ENCODE measurements around the gene GPI.

GPI gene

DNA sequence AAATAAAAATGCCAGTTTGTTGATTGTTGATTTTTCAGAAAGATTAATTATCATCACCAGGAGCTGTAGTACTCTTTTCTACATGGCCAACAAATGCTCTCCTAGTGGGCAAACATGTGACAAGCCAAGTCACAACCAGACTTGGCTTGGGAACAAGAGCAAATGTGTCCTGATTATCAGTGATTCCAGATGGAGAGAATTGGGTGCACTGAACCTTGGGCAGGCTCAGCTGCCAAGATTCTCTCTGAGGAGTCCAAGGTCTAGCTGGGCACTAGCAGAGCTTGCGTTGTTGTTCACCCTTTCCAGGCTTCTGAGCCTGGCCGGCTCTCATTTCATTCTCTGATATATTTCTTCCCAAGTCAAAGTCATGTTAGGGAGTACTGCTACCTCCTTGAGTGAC lies 27.3 kb upstream of the GPI start:
- TF ChIP-seq CTCF (conservative IDR thresholded peaks at IDR 0.05; ENCODE audit: control insufficient read depth, insufficient read depth, low read depth, low read length): no peak
- no peak for DNase-seq (ENCODE audit: low read depth)
- H3K4me3 ChIP-seq (ENCODE audit: control insufficient read depth, low read depth, low read length): no peak overlapping the region

- no peak overlapping the region for H3K4me3 ChIP-seq (ENCODE audit: control insufficient read depth, low read depth, low read length)
- no peak for TF ChIP-seq CTCF (conservative IDR thresholded peaks at IDR 0.05; ENCODE audit: control insufficient read depth, insufficient read depth, low read depth, low read length)
- DNase-seq (ENCODE audit: low read depth): no peak
Measured at GRCh38 chr19:34341935-34342680, 22.9 kb upstream of the GPI start.

DNA sequence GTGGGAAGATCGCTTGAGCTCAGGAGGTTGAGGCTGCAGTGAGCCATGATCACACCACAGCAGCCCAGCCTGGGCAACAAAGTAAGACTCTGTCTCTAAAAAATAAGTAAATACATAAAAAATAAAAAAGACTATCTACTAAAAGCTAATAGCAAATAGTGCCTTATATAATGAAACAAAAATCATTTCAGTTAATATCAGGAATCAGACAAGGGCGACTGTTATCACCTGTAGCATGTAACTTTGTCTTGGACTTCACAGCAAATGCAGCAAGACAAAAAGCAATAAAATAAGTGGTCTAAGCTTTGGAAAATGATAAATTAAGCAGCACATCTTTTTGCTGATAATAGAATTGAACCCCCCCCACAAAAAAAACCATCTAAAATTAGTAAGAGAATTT lies 21.2 kb upstream of the GPI start:
- no peak for TF ChIP-seq CTCF (conservative IDR thresholded peaks at IDR 0.05; ENCODE audit: control insufficient read depth, insufficient read depth, low read depth, low read length)
- H3K4me3 ChIP-seq (ENCODE audit: control insufficient read depth, low read depth, low read length): no peak overlapping the region
- no peak for DNase-seq (ENCODE audit: low read depth)

DNA sequence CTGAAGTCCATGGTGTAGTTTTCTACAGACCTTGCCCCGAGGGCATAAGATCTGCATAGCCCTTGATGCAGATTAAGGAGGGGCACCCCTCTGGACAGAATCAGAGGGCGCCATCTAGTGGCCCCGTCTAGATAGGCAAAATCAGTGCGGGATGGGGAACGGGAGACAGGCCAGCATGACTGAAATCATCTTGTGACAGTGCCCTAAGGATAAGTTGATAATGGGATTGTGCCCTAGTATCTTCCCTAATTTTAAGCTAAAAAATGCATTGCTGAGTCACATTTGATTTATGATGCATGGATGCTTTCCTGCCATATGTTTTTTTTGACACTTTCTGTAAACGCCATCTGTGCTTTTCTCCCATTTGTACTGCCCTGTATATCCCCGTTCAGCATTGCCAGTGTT lies 19.0 kb upstream of the GPI start:
- H3K4me3 ChIP-seq (ENCODE audit: control insufficient read depth, low read depth, low read length): no peak overlapping the region
- TF ChIP-seq CTCF (conservative IDR thresholded peaks at IDR 0.05; ENCODE audit: control insufficient read depth, insufficient read depth, low read depth, low read length): peak; percentile 93
- DNase-seq (ENCODE audit: low read depth): peak; percentile 67

DNA sequence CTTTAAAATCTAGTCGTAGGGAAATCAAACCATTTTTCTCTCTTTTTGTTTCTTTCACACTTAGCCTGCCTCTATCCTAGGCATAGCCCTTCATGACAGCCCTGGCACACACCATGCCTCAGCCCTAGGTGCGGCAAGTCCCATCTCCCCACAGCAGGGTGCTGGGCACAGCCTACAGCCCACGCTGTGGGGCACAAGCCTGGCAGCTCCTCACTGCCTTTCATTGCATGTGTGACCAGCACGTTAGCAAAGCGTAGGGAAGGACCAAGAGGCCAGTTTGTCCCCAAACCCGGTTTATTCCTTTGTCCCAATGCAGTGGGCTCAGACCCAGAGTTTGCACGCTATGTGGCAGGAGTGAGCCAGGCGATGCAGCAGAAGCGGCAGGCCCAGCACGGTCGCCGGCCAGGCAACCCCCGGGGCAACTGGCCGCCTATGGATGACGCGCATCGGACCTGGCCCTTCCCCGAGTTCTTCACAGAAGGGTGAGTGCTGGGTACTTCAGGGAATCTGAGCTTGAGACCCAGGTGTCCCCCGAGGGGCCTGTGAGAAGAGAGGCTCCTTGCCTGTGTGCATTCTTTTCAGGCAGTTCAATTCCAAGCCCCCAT lies 17.3 kb upstream of the GPI start:
- no peak overlapping the region for H3K4me3 ChIP-seq (ENCODE audit: control insufficient read depth, low read depth, low read length)
- DNase-seq (ENCODE audit: low read depth): no peak
- no peak for TF ChIP-seq CTCF (conservative IDR thresholded peaks at IDR 0.05; ENCODE audit: control insufficient read depth, insufficient read depth, low read depth, low read length)

- TF ChIP-seq CTCF (conservative IDR thresholded peaks at IDR 0.05; ENCODE audit: control insufficient read depth, insufficient read depth, low read depth, low read length): no peak
- DNase-seq (ENCODE audit: low read depth): no peak
- H3K4me3 ChIP-seq (ENCODE audit: control insufficient read depth, low read depth, low read length): no peak overlapping the region
Measured at GRCh38 chr19:34348899-34349487, 16.0 kb upstream of the GPI start.
